Naive B cell (primary cell): ENCODE measurements around the gene TMSB4X. TPM values are rescaled to one million over a fixed set of nuclear protein-coding genes. Genes with fewer than 3 reads are reported as not detected.

Experiments
- ATAC-seq, 2 donors: fragments of 150-1000 bp; cut with Tn5 transposase; 2 replicates each; pipeline ENCODE4 v1.10.0; 2021; ENCODE audit warnings: low read depth in 2 of 2, mild to moderate bottlenecking in 2 of 2, moderate library complexity in 2 of 2
- DNase-seq: peaks from one replicate; pipeline ENCODE4 v3.0.0; 2022
- H3K27ac Mint-ChIP-seq, 6 donors: one replicate each; pipeline ENCODE4 v1.8.0; 2020 to 2022; ENCODE audit warnings: mild to moderate bottlenecking in 6 of 6, mixed read lengths in 6 of 6, moderate library complexity in 5 of 6, inconsistent platforms in 2 of 6
- H3K27me3 Mint-ChIP-seq, 3 donors: one replicate each; pipeline ENCODE4 v1.8.0; 2021 to 2022; ENCODE audit warnings: mixed read lengths in 3 of 3, mild to moderate bottlenecking in 1 of 3
- H3K36me3 Mint-ChIP-seq, 2 donors: one replicate each; pipeline ENCODE4 v1.8.0; 2020 to 2022; ENCODE audit warnings: mixed read lengths in 2 of 2, inconsistent platforms in 1 of 2, mild to moderate bottlenecking in 1 of 2
- H3K4me1 Mint-ChIP-seq, 3 donors: one replicate each; pipeline ENCODE4 v1.8.0; 2020 to 2022; ENCODE audit warnings: mixed read lengths in 3 of 3, inconsistent platforms in 1 of 3, mild to moderate bottlenecking in 1 of 3, moderate library complexity in 1 of 3
- H3K4me3 Mint-ChIP-seq, 8 donors: one replicate each; pipeline ENCODE4 v1.8.0; 2020 to 2022; ENCODE audit warnings: mild to moderate bottlenecking in 8 of 8, mixed read lengths in 8 of 8, moderate library complexity in 8 of 8, inconsistent platforms in 2 of 8
- H3K9me3 Mint-ChIP-seq, 7 donors: one replicate each; pipeline ENCODE4 v1.8.0; 2020 to 2022; ENCODE audit warnings: mixed read lengths in 7 of 7, mild to moderate bottlenecking in 5 of 7, inconsistent platforms in 2 of 7, moderate library complexity in 1 of 7
- polyA plus RNA-seq, 6 donors: library from polyadenylated mRNA; unstranded; fragments of 300-500 nt; fragmentation: Illumina TruSeq; gene quantifications; one replicate each; pipeline ENCODE4 v1.2.3, GENCODE V29; 2021; ENCODE audit warnings: low read depth in 6 of 6

Gene TMSB4X
- polyA plus RNA-seq, 6 donors from 2014 or later = 18,491 to 24,142 (median 22,031) TPM

DNA sequence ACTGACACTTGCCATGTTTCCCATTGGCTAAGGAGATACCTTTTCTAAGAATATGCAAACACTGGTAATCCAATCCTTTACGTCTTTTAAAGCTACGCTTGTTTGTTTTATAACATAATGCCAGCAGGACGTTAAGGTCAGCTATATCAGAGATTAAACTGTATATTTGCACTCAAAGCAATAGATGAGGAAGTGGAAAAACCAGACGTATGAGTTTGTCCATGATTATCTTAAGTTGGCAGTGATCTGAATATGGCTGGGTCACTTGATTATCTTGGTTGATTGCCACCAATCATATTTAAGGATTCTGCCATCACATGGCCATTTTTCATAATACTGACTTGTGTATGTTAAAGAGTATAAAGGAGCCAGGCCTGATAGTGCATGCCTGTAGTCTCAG is 19.4 kb downstream of the TMSB4X start:
- Mint-ChIP-seq H3K36me3 (peaks cover 0 to 4% of the 10 kb centered on the region in 2 donors), H3K9me3 (peaks cover 0 to 2% (median 0%) of the 10 kb centered on the region in 7 donors), H3K4me1 (peaks cover 11 to 38% (median 16%) of the 10 kb centered on the region in 3 donors), H3K27ac (no peak overlapping the region), H3K4me3 (no peak overlapping the region), H3K27me3 (peaks cover 0 to 14% (median 0%) of the 10 kb centered on the region in 3 donors)
- ATAC-seq = no peak
- DNase-seq = no peak

DNA sequence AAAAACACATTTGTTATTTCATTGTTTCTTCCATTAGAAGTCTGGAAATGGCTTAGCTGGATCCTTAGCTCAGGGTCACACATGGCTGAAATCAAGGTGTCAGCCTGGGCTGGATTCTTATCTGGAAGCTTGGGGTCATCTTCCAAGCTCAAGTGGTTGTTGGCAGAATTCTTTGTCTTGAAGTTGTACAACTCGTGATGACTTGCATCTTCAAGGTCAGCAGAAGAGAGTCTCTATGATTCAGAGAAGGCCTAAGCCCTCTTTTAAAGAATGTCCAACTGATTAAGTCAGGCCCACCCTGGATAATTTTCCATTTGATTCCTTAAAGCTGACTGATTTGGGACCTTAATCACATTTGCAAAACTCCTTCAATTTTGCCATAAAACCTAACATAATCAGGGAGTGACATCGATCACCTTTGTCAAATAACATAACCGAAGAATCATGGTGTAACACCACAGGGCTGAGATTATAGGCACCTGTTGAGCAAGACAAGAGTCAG is 22.1 kb downstream of the TMSB4X start:
- Mint-ChIP-seq H3K9me3 (peaks cover 0 to 2% (median 0%) of the 10 kb centered on the region in 7 donors), H3K36me3 (peaks cover 0 to 4% of the 10 kb centered on the region in 2 donors), H3K4me3 (no peak overlapping the region), H3K4me1 (peaks cover 29 to 51% (median 33%) of the 10 kb centered on the region in 3 donors), H3K27ac (peak overlapping the region in 1 of 6 donors; percentile 69), H3K27me3 (peaks cover 0 to 1% (median 0%) of the 10 kb centered on the region in 3 donors)
- ATAC-seq (no peak), DNase-seq (no peak)

DNA sequence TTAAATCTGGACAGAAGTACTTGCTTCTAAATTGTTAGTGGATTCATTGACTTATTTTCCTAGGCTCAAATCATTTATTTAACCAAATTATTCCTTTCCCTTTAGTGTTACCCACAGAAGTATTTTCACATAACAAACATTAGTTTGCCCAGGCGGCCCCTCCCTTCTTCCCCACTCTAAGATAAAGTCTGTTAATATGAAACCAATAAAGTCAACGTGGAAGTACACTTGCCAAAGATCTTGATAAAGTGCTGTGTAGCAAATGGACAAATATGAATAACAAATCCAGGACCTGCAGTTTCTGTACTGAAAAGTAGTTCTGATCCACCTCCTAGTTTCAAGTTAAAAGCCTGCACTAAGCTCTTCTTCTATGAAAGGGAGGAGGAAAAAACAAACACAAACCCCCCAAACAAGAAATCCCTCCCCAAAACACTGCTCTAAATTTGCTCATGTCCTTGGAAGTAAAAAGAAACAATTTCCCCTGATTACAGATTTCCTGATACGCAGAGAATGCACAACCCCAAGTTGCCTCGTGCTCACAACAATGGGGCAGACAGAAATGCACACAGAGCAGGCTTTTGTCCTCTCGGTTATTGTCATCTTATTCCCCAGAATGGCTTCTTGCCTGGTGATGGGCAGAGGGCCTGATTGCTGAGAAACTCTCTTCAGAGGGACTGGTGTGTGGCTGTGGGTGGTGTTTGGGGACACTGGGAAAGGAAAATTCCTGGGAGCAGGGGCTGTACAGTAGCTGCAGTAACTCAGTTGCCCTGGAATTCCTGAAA is 23.2 kb downstream of the TMSB4X start:
- DNase-seq = no peak
- H3K36me3 Mint-ChIP-seq = peaks cover 0 to 4% of the 10 kb centered on the region in 2 donors
- peaks cover 29 to 61% (median 33%) of the 10 kb centered on the region in 3 donors for H3K4me1 Mint-ChIP-seq
- no peak for ATAC-seq
- peak overlapping the region in 3 of 8 donors; percentile 0 to 14 (median 7) for H3K4me3 Mint-ChIP-seq
- no peaks in the 10 kb centered on the region for H3K27me3 Mint-ChIP-seq
- peak overlapping the region in 4 of 6 donors; percentile 30 to 88 (median 86) for H3K27ac Mint-ChIP-seq
- peaks cover 0 to 2% (median 0%) of the 10 kb centered on the region in 7 donors for H3K9me3 Mint-ChIP-seq

DNA sequence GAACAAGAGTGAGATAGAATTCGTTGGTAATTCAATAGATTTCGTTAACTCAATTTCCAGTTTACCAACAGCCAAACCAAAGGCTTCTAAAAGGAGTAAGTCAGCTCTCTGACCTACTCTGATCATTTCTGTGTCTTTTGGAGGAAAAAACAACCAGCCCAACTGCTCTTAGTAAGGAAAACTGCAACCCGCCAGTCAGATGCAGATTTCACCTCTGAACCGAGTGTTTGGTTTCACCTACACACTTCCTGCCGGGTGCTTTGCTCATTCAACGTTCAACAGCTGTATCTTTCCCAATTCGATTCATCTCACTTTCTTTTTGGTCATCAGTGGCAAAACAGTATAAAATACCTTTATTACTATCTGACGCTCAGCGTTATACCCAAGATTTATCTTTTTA is 24.5 kb downstream of the TMSB4X start:
- peak; percentile 33 for ATAC-seq
- Mint-ChIP-seq H3K36me3 (peaks cover 0 to 4% of the 10 kb centered on the region in 2 donors), H3K27ac (peak overlapping the region; percentile 10 to 95 (median 89)), H3K4me1 (peaks cover 29 to 66% (median 33%) of the 10 kb centered on the region in 3 donors), H3K4me3 (peak overlapping the region; percentile 46 to 80 (median 74)), H3K9me3 (peaks cover 0 to 2% (median 0%) of the 10 kb centered on the region in 7 donors), H3K27me3 (no peaks in the 10 kb centered on the region)
- DNase-seq = no peak

DNA sequence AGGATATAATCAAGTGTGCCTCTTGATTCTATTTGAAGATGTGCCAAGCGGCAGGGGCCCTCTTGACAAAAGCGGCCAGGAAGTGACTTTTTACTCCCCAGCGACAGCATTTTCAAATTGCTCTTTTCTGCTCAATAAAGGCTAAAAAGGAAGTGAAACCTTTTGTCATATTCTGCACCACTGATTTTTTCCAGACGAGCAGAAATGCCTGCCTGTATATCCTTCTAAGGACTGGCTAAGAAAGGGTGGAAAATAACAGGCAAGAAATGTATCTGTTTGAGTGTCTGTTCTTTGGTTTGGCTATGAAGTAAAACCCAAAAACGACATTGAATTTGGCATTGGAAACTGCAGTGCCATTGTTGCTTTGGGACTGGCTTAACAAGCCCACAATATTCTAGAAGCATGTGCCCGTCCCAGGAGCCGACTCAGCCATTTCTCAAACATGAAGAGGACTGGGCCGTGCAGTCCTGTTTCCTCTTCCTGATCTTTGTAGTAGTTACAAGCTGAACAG is 25.4 kb downstream of the TMSB4X start:
- H3K4me1 Mint-ChIP-seq = peaks cover 38 to 75% (median 42%) of the 10 kb centered on the region in 3 donors
- H3K27ac Mint-ChIP-seq = peak overlapping the region in 5 of 6 donors; percentile 10 to 95 (median 89)
- peak; percentile 77 for DNase-seq

DNA sequence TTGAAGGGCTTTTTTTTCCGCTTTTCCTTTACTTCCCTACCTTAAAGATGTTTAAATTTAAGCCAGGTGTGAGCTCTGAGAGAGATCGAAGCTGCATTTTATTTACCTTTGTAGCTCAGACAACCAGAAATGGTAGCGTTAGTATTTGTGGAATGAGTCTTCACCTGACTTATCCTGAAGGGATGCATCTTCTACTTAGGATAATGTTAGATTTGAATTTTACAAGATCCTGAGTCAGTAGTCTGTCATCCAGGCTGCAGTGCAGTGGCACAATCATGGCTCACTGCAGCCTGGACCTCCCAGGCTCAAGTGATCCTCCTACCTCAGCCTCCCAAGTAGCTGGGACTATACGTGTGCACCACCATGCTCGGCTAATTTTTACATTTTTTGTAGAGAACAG is 26.2 kb downstream of the TMSB4X start:
- Mint-ChIP-seq H3K36me3 (no peaks in the 10 kb centered on the region), H3K27me3 (no peaks in the 10 kb centered on the region), H3K4me3 (peak overlapping the region in 6 of 8 donors; percentile 18 to 79 (median 66)), H3K27ac (peak overlapping the region in 3 of 6 donors; percentile 35 to 89 (median 47)), H3K4me1 (peaks cover 45 to 82% (median 49%) of the 10 kb centered on the region in 3 donors), H3K9me3 (no peaks in the 10 kb centered on the region)
- ATAC-seq = no peak
- DNase-seq = no peak

More for the DNA sequence above, 25.4 kb downstream of the TMSB4X start:
- Mint-ChIP-seq H3K27me3 (no peaks in the 10 kb centered on the region), H3K36me3 (peaks cover 0 to 2% of the 10 kb centered on the region in 2 donors), H3K9me3 (peaks cover 0 to 2% (median 0%) of the 10 kb centered on the region in 7 donors), H3K4me3 (peak overlapping the region; percentile 46 to 90 (median 76))
- ATAC-seq = peak; percentile 81 to 82

DNA sequence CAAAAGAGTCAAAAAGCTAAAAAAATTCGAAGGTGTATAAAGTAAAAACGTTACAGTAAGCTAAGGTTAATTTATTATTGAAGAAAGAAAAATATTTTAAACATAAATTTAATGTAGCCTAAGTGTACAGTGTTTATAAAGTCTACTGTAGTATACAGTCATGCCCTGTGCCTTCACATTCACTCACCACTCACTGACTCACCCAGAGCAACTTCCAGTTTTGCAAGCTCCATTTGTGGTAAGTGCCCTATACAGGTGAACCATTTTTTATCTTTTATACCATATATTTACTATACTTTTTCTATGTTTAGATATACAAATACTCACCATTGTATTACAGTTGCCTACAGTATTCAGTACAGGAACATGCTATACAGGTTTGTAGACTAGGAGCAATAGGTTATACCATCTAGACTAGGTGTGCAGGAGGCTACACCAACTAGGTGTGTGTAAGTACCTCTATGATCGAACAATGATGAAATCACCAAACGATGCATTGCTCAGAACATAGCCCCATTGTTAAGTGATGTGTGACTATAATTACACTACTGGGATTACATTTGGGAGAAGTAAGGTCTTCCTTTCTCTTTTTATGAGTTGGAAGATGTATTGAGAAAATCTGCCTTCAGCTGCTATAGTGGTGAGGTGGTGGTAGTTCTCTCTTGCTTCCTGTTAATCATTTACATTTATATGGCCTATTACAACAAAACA is 27.2 kb downstream of the TMSB4X start:
- peaks cover 49 to 85% (median 53%) of the 10 kb centered on the region in 3 donors for H3K4me1 Mint-ChIP-seq
- no peaks in the 10 kb centered on the region for H3K36me3 Mint-ChIP-seq
- ATAC-seq (no peak), DNase-seq (no peak)
- no peak overlapping the region for H3K27ac Mint-ChIP-seq
- no peak overlapping the region for H3K4me3 Mint-ChIP-seq
- no peaks in the 10 kb centered on the region for H3K9me3 Mint-ChIP-seq
- no peaks in the 10 kb centered on the region for H3K27me3 Mint-ChIP-seq

DNA sequence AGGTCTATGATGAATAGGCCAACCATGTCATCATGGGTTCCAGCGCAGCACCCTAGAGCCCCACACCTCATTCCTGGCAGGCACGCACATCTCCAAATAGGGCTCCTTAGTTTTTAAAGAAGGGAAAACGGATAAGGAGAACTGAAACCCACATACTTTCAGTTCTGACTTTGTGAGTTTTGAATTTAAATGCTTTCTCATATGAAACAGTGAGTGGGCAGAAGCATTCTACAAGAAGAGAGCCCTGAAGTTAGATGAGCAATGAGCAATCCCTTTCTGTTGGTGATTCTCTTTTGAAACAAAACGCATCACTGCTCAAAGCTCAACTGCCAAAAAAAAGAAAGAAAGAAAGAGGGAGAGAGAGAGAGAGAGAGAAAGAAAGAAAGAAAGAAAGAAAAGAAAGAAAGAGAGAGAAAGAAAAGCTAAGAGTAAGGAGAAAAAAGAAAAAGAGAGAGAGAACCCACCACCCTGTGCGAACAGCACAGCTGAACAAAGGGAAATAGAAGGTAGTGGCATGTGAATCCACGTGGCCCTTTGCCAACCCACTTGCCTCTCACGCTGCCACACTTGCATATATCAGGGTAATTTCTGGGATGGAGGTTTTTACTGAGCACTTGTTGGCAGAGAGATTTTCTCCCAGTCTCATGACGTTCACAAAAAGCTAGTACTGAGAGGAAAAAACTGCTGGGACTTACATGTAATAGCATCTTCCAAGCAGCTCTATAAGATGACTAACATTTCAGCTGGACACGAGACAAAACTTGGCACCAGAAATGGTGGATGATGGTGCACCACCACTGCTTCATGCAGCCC is 31.0 kb downstream of the TMSB4X start:
- DNase-seq = peak; percentile 46
- H3K36me3 Mint-ChIP-seq = no peaks in the 10 kb centered on the region
- peak overlapping the region; percentile 62 to 98 (median 82) for H3K27ac Mint-ChIP-seq
- ATAC-seq = peak; percentile 73 to 80
- H3K4me1 Mint-ChIP-seq = peaks cover 42 to 85% (median 44%) of the 10 kb centered on the region in 3 donors
- H3K4me3 Mint-ChIP-seq = peak overlapping the region; percentile 50 to 93 (median 86)
- H3K9me3 Mint-ChIP-seq = no peaks in the 10 kb centered on the region
- peaks cover 0 to 8% (median 0%) of the 10 kb centered on the region in 3 donors for H3K27me3 Mint-ChIP-seq

DNA sequence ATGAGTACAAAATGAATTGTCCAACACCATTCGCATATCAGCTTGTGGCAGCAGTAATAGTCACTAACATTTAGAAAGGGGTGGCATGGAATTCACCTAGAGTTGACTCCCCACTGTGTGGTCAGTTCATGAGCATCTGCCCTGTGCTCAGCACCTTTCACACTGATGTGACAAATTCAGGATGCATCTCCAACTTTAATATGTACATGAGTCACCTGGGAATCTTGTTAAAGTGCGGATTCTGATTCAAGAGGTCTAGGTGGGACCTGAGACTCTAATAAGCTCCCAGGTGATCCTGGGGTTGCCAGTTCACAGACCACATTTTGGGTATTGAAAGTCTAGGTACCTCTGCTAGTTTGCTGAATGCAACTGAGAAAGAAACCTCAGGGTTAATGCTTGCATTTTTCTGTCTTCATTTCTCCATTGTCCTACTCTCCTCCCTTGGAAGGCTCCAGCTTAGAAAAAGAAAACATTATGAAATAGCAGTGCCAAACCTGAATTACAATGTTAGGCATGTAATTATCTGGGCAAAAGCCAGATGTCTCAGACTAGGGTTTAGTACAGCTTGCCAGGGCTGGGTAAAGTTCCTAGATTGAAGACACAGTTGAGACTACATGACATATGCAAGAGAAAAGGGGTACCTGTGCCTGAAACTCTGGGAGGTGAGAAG is 32.7 kb downstream of the TMSB4X start:
- H3K4me1 Mint-ChIP-seq = peaks cover 35 to 76% (median 36%) of the 10 kb centered on the region in 3 donors
- H3K27ac Mint-ChIP-seq = peak overlapping the region in 2 of 6 donors; percentile 41 to 52
- H3K36me3 Mint-ChIP-seq = no peaks in the 10 kb centered on the region
- DNase-seq (no peak), ATAC-seq (no peak)
- H3K9me3 Mint-ChIP-seq = no peaks in the 10 kb centered on the region
- peaks cover 0 to 23% (median 0%) of the 10 kb centered on the region in 3 donors for H3K27me3 Mint-ChIP-seq
- H3K4me3 Mint-ChIP-seq = peak overlapping the region in 6 of 8 donors; percentile 56 to 81 (median 70)

DNA sequence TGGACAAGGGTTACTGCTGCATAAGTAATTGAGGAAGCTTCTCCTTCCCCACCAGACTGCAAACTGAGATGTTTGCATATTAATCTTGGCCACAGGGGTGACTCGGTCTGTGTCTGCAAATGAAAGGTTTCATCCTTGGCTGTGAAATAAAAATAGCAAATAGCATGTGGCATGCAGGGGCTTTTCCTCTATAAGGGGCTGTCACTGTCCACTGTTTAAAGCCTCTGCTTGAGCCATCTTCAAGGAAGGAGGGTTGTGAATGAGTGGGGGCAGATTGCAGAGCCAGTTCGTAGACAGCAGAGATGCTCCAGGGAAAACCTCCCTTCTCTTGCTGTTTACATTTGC is 33.3 kb downstream of the TMSB4X start:
- H3K4me3 Mint-ChIP-seq = peak overlapping the region in 7 of 8 donors; percentile 30 to 81 (median 67)
- H3K4me1 Mint-ChIP-seq = peaks cover 36 to 74% (median 36%) of the 10 kb centered on the region in 3 donors
- no peaks in the 10 kb centered on the region for H3K36me3 Mint-ChIP-seq
- H3K27ac Mint-ChIP-seq = peak overlapping the region in 3 of 6 donors; percentile 41 to 67 (median 52)
- peaks cover 0 to 23% (median 0%) of the 10 kb centered on the region in 3 donors for H3K27me3 Mint-ChIP-seq
- ATAC-seq = peak; percentile 33 to 48
- DNase-seq = no peak
- H3K9me3 Mint-ChIP-seq = no peaks in the 10 kb centered on the region

DNA sequence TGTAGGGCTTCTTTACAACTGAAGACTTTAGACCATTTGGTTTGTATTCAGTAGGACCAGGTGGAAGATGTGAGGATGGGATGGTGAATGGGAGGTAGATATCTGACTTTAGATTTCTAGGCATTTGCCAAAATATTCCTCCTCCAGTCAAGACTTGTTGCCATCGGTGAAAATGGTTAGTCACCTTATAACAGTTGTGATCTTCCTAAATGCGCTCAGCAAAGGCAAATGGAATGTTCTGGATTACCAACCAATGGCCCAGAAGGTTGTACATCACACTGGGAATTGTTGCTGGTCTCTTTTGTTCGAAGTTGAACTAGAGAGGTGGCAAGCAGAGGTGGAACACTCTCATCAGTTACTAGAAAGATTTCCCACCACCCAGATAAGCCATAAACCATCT is 33.9 kb downstream of the TMSB4X start:
- Mint-ChIP-seq H3K9me3 (no peaks in the 10 kb centered on the region), H3K27me3 (peaks cover 0 to 23% (median 0%) of the 10 kb centered on the region in 3 donors), H3K27ac (no peak overlapping the region), H3K4me1 (peaks cover 41 to 74% (median 43%) of the 10 kb centered on the region in 3 donors), H3K4me3 (peak overlapping the region in 2 of 8 donors; percentile 4 to 30), H3K36me3 (no peaks in the 10 kb centered on the region)
- no peak for DNase-seq
- ATAC-seq = no peak

DNA sequence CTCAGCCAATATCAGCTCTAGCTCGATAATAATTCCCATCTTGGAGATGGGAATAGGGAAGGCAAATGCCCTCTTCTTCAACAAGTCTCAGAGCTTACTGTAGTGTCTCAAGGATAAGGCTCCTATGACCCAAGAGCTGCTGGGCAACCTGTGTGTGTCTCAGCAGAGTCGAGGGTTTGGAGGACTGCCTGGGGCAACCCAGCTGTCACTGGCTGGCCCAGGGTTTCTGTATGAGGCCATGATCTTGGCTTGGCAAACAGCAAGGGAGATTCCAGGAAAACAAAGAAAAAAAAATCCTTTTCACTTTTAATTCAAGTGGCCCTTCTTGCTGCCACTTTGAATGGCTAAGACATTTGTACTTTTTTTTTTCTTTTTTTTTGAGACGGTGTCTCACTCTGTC is 34.4 kb downstream of the TMSB4X start:
- Mint-ChIP-seq H3K27ac (no peak overlapping the region), H3K4me1 (peaks cover 41 to 78% (median 45%) of the 10 kb centered on the region in 3 donors), H3K4me3 (no peak overlapping the region), H3K27me3 (peaks cover 0 to 23% (median 0%) of the 10 kb centered on the region in 3 donors), H3K36me3 (no peaks in the 10 kb centered on the region), H3K9me3 (no peaks in the 10 kb centered on the region)
- ATAC-seq (no peak), DNase-seq (no peak)
